Activated naive CD8-positive, alpha-beta T cell (primary cell): ENCODE data around the gene RARA.
A peak's percentile ranks its signal among the peaks of the same experiment; 100 is the strongest.

Source experiments
- H3K27ac Mint-ChIP-seq: one replicate; pipeline ENCODE4 v1.8.0; 2021; ENCODE audit warnings: mixed read lengths
- H3K27me3 Mint-ChIP-seq: one replicate; pipeline ENCODE4 v1.8.0; 2021; ENCODE audit warnings: mixed read lengths
- H3K36me3 Mint-ChIP-seq: one replicate; pipeline ENCODE4 v1.8.0; 2021; ENCODE audit warnings: mixed read lengths
- H3K4me1 Mint-ChIP-seq: one replicate; pipeline ENCODE4 v1.8.0; 2021; ENCODE audit warnings: low read depth, mixed read lengths
- H3K4me3 Mint-ChIP-seq: one replicate; pipeline ENCODE4 v1.8.0; 2021; ENCODE audit warnings: mild to moderate bottlenecking, mixed read lengths
- H3K9me3 Mint-ChIP-seq: one replicate; pipeline ENCODE4 v1.8.0; 2021; ENCODE audit warnings: low read depth, mixed read lengths

The RARA gene

GRCh38 chr17:40309031-40309948, at the start of gene RARA:
Gene RARA (plus strand): TSS chr17:40309180. CDS start chr17:40331219, 22,039 bp downstream.
- no peaks in the 10 kb centered on the region for H3K9me3 Mint-ChIP-seq
- H3K4me3 Mint-ChIP-seq = no peak within 1 kb of the TSS
- no peaks in the 10 kb centered on the region for H3K36me3 Mint-ChIP-seq
- H3K27ac Mint-ChIP-seq = no peak within 1 kb of the TSS
- no peaks in the 10 kb centered on the region for H3K27me3 Mint-ChIP-seq
- H3K4me1 Mint-ChIP-seq = peaks cover 15% of the 10 kb centered on the region

DNA sequence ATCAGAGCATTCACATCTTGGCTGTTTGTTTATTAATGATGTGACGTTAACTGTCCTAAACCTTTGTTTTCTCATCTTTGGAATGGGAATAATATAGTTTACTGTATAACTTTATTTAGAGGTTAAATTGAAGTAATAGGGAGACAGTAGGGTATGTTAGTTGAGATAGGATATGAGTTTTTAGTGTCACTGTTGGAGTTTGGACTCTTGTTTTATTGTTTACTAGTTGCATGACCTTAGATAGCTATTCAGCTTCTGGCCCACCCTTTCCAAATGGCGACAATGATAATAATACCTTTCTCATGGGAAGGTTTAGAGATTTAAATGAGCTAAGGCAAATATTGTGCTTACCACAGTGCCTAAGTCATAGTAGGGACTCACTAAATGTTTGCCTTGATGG, 49.5 kb upstream of the RARA start:
- Mint-ChIP-seq H3K36me3 (peaks cover 3% of the 10 kb centered on the region), H3K4me3 (no peak overlapping the region), H3K27ac (no peak overlapping the region), H3K4me1 (peaks cover 7% of the 10 kb centered on the region), H3K27me3 (no peaks in the 10 kb centered on the region), H3K9me3 (no peaks in the 10 kb centered on the region)

DNA sequence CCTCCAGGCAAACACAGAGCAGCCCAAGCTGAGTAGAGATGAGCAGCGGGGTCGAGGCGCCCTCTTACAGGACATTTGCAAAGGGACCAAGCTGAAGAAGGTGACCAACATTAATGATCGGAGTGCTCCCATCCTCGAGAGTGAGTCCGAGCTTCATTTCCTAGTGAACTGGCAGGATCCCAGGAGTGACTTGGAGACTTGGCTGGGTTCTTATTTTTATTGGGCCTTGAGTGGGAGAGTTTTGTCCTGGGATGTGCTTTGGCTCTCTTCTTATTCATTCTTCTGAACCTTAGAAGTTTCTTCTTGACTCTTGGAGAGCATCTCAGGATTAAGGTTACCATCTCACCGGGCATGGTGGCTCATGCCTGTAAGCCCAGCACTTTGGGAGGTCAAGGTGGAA, 48.5 kb upstream of the RARA start:
- Mint-ChIP-seq H3K36me3 (peaks cover 3% of the 10 kb centered on the region), H3K27me3 (no peaks in the 10 kb centered on the region), H3K27ac (no peak overlapping the region), H3K4me1 (peaks cover 7% of the 10 kb centered on the region), H3K4me3 (no peak overlapping the region), H3K9me3 (no peaks in the 10 kb centered on the region)

GRCh38 chr17:40264458-40265185, 44.4 kb upstream of the RARA start:
- Mint-ChIP-seq H3K27me3 (no peaks in the 10 kb centered on the region), H3K4me1 (peaks cover 7% of the 10 kb centered on the region), H3K27ac (no peak overlapping the region), H3K4me3 (no peak overlapping the region), H3K9me3 (no peaks in the 10 kb centered on the region), H3K36me3 (no peaks in the 10 kb centered on the region)

DNA sequence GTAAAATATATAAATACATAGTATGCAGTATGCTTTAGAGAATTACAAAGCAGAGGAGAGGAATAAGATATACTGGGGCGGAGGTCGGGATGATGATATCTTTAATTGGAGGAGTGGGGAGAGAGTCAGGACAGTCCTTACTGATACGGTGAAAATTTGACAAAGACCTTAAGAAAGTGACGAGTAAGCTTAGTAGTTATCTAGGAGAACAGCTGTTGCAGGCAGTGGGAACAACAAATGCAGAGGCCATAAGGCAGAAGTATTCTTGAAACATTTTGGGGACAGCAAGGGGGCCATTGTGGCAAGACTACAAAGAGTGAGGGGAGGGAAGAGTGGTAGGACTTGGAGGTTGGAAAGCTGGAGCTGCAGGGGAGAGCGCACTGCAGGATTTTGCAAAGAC, 43.6 kb upstream of the RARA start:
- no peak overlapping the region for H3K27ac Mint-ChIP-seq
- no peaks in the 10 kb centered on the region for H3K9me3 Mint-ChIP-seq
- H3K27me3 Mint-ChIP-seq = no peaks in the 10 kb centered on the region
- H3K4me3 Mint-ChIP-seq = no peak overlapping the region
- H3K36me3 Mint-ChIP-seq = no peaks in the 10 kb centered on the region
- peaks cover 7% of the 10 kb centered on the region for H3K4me1 Mint-ChIP-seq

DNA sequence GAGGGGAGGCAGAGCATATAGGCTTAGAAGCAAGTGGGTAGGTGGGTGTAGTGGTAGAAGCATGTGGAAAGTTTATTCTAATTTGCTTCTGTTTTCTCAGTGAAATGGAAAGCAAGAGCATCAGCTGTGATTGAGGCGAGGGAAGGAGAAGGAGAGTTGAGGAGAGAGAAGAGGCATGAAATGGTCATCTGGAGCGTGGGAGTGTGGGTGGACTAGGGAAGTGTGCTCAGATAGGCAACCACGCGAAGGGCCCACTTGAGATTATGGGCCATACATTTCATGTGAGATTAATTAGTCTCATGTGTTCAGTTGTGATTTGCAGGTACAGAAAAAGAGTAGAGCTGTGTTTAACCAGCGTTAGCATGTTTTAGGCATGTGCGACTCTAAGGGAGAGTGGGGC, 42.1 kb upstream of the RARA start:
- Mint-ChIP-seq H3K4me3 (no peak overlapping the region), H3K4me1 (peaks cover 7% of the 10 kb centered on the region), H3K27ac (no peak overlapping the region), H3K9me3 (no peaks in the 10 kb centered on the region), H3K27me3 (no peaks in the 10 kb centered on the region), H3K36me3 (no peaks in the 10 kb centered on the region)

DNA sequence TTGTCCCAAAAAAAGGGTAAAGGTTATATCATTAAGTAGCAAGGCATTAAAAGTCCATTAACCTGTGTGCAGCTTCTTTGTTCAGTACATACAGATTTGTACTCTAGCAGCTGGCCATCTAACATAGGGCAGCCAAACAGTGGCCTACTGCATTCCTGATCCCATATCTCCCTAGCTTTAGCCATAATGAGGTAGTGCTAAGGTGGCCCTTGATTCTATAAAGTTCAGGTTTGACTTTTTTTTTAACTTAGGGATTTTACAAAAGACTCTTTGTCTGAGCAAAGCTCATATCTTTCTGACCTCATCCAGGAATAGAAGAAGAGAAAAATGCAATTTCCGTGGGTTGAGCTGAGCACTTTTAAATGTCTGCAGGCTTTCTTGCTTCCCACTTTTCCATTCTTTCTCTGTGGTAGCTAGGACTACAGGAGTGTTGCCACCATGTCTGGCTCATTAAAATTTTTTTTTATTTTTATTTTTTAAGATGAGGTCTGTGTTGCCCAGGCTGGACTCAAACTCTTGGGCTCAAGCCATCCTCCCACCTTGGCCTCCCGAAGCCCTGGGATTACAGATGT, 40.8 kb upstream of the RARA start:
- no peak overlapping the region for H3K27ac Mint-ChIP-seq
- H3K36me3 Mint-ChIP-seq = no peaks in the 10 kb centered on the region
- H3K9me3 Mint-ChIP-seq = no peaks in the 10 kb centered on the region
- no peaks in the 10 kb centered on the region for H3K27me3 Mint-ChIP-seq
- H3K4me3 Mint-ChIP-seq = no peak overlapping the region
- no peaks in the 10 kb centered on the region for H3K4me1 Mint-ChIP-seq

GRCh38 chr17:40278414-40278813, 30.6 kb upstream of the RARA start:
- Mint-ChIP-seq H3K9me3 (no peaks in the 10 kb centered on the region), H3K4me3 (no peak overlapping the region), H3K4me1 (peaks cover 9% of the 10 kb centered on the region), H3K36me3 (peaks cover 5% of the 10 kb centered on the region), H3K27ac (peak overlapping the region; percentile 5), H3K27me3 (no peaks in the 10 kb centered on the region)

DNA sequence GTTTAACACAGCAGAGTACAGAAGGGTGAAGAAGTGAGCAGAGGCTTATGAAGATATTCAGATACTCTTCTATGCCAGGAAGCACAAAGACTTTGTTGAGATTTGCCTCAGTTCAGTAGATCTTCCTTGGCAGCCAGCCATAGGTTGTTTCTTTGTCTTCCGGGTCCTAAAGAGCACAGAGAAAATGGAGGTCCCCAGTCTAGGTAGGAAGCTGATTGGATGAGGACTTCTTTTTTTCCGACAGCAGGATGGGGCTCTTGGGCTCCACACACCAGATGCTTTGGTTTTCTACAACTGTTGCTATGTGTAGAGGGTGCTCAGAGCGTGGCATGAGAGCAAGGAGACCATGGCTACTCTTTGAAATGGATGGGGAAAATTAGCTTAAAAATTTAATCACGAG, 29.6 kb upstream of the RARA start:
- Mint-ChIP-seq H3K27me3 (no peaks in the 10 kb centered on the region), H3K4me1 (peaks cover 19% of the 10 kb centered on the region), H3K27ac (peak overlapping the region; percentile 28), H3K36me3 (peaks cover 5% of the 10 kb centered on the region), H3K9me3 (no peaks in the 10 kb centered on the region), H3K4me3 (no peak overlapping the region)

GRCh38 chr17:40281663-40282062, 27.3 kb upstream of the RARA start:
- H3K27ac Mint-ChIP-seq = peak overlapping the region; percentile 85
- peaks cover 5% of the 10 kb centered on the region for H3K36me3 Mint-ChIP-seq
- H3K9me3 Mint-ChIP-seq = no peaks in the 10 kb centered on the region
- H3K27me3 Mint-ChIP-seq = no peaks in the 10 kb centered on the region
- no peak overlapping the region for H3K4me3 Mint-ChIP-seq
- peaks cover 26% of the 10 kb centered on the region for H3K4me1 Mint-ChIP-seq

DNA sequence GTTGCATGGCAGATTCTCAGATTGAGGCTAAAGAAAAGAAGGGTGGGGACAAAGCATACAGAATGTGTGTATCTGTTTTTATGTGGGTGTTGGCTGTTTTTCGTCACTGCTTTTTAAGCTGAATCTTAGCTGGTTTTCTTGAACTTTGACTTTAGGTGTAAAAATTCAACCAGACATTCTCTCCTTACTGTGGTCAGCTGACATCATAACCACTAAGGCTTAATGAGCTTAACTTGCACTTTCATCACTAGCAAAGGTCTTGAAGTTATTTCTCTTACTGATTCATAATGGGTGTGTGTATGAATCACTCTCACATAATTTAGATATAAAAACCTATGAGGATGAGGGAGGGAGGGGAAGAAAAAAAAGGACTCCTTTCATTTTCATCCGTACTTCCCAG, 25.3 kb upstream of the RARA start:
- H3K4me3 Mint-ChIP-seq = peak overlapping the region; percentile 62
- peak overlapping the region; percentile 94 for H3K27ac Mint-ChIP-seq
- no peaks in the 10 kb centered on the region for H3K27me3 Mint-ChIP-seq
- H3K36me3 Mint-ChIP-seq = peaks cover 7% of the 10 kb centered on the region
- H3K4me1 Mint-ChIP-seq = peaks cover 38% of the 10 kb centered on the region
- no peaks in the 10 kb centered on the region for H3K9me3 Mint-ChIP-seq

- Mint-ChIP-seq H3K4me1 (peaks cover 38% of the 10 kb centered on the region), H3K27me3 (no peaks in the 10 kb centered on the region), H3K4me3 (peak overlapping the region; percentile 62), H3K9me3 (no peaks in the 10 kb centered on the region), H3K27ac (peak overlapping the region; percentile 94), H3K36me3 (peaks cover 7% of the 10 kb centered on the region)
Observed at GRCh38 chr17:40284085-40284713, 24.8 kb upstream of the RARA start.

- H3K27ac Mint-ChIP-seq = peak overlapping the region; percentile 34
- H3K4me3 Mint-ChIP-seq = no peak overlapping the region
- no peaks in the 10 kb centered on the region for H3K27me3 Mint-ChIP-seq
- H3K36me3 Mint-ChIP-seq = peaks cover 12% of the 10 kb centered on the region
- no peaks in the 10 kb centered on the region for H3K9me3 Mint-ChIP-seq
- H3K4me1 Mint-ChIP-seq = peaks cover 48% of the 10 kb centered on the region
Observed at GRCh38 chr17:40286473-40286872, 22.5 kb upstream of the RARA start.

DNA sequence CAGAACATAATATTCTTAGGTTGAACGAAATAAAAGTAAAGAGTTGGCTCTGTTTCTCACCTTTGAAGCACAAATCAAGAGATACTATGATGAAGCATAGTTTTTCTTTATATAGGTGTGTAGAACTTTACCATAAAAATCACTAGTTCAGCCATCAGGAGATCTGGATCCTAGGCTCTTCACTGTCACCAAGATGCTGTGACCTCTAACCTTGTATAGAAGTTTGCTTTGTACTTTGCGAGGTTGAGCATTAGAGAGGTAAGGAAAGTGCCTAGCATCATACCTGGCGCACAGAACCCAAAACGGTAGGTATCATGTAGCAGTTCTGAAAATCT, 21.9 kb upstream of the RARA start:
- Mint-ChIP-seq H3K4me1 (peaks cover 47% of the 10 kb centered on the region), H3K36me3 (peaks cover 11% of the 10 kb centered on the region), H3K9me3 (no peaks in the 10 kb centered on the region), H3K27me3 (no peaks in the 10 kb centered on the region), H3K4me3 (peak overlapping the region; percentile 100), H3K27ac (peak overlapping the region; percentile 99)
